KMS-11 (cell line): ENCODE measurements around the gene LEP.

Experiments
- H2AFZ ChIP-seq: fragments of 200-600 bp; sonication (generic); 2 replicates; pipeline ENCODE4 v1.6.1; 2016; ENCODE audit warnings: antibody characterized with exemption, mixed run types, low read depth
- H3K27ac ChIP-seq: fragments of 200-600 bp; sonication (generic); 2 replicates; pipeline ENCODE4 v1.6.1; 2016; ENCODE audit warnings: mild to moderate bottlenecking, mixed run types
- H3K27me3 ChIP-seq: fragments of 200-600 bp; sonication (generic); 2 replicates; pipeline ENCODE4 v1.6.1; 2017; ENCODE audit warnings: mild to moderate bottlenecking, low read depth, mixed run types, moderate library complexity; ENCODE audit not compliant: insufficient read depth
- H3K36me3 ChIP-seq: fragments of 200-600 bp; sonication (generic); 2 replicates; pipeline ENCODE4 v1.6.1; 2017; ENCODE audit warnings: mild to moderate bottlenecking, mixed run types; ENCODE audit not compliant: insufficient read depth
- H3K4me1 ChIP-seq: fragments of 200-600 bp; sonication (generic); 2 replicates; pipeline ENCODE4 v1.6.1; 2016; ENCODE audit warnings: mild to moderate bottlenecking, low read depth, mixed run types; ENCODE audit not compliant: poor library complexity, severe bottlenecking
- H3K4me2 ChIP-seq: fragments of 200-600 bp; sonication (generic); 2 replicates; pipeline ENCODE4 v1.7.0; 2016; ENCODE audit warnings: mild to moderate bottlenecking, mixed run types
- H3K4me3 ChIP-seq: fragments of 200-600 bp; sonication (generic); IDR thresholded peaks from 2 replicates; pipeline ENCODE4 v1.6.1; 2017; ENCODE audit warnings: low read depth, low read length, mixed read lengths; ENCODE audit not compliant: insufficient read depth
- H3K79me2 ChIP-seq: fragments of 200-600 bp; sonication (generic); 2 replicates; pipeline ENCODE4 v1.6.1; 2016; ENCODE audit warnings: low read depth, mixed run types; ENCODE audit not compliant: insufficient read depth
- H3K9ac ChIP-seq: fragments of 200-600 bp; sonication (generic); 2 replicates; pipeline ENCODE4 v1.6.1; 2016; ENCODE audit warnings: mild to moderate bottlenecking, mixed run types
- H4K20me1 ChIP-seq: fragments of 200-600 bp; sonication (generic); 2 replicates; pipeline ENCODE4 v1.6.1; 2016; ENCODE audit warnings: mild to moderate bottlenecking, mixed run types; ENCODE audit not compliant: insufficient read depth
- CTCF ChIP-seq: fragments of 200-600 bp; sonication (generic); conservative IDR thresholded peaks from 2 replicates; pipeline ENCODE4 v1.6.1; 2017; ENCODE audit warnings: low read depth, mild to moderate bottlenecking, antibody characterized with exemption, low read length, moderate library complexity, mixed read lengths

Gene LEP

GRCh38 chr7:128205068-128205467 lies 36.0 kb upstream of the LEP start:
- Histone ChIP-seq H3K4me3 (no peak overlapping the region), H3K27ac (no peak overlapping the region), H3K4me2 (no peak overlapping the region), H3K27me3 (no peaks in the 10 kb centered on the region; the same call in 1 of the 2 replicates), H2AFZ (no peak overlapping the region), H3K9ac (no peak overlapping the region), H3K4me1 (peaks cover 4% of the 10 kb centered on the region), H3K79me2 (no peaks in the 10 kb centered on the region), H3K36me3 (no peaks in the 10 kb centered on the region), H4K20me1 (no peaks in the 10 kb centered on the region)
- no peak for TF ChIP-seq CTCF

GRCh38 chr7:128206017-128206746 lies 34.9 kb upstream of the LEP start:
- no peaks in the 10 kb centered on the region for H4K20me1 ChIP-seq
- H3K4me3 ChIP-seq: no peak overlapping the region
- H3K27ac ChIP-seq: no peak overlapping the region
- H3K4me1 ChIP-seq: peaks cover 4% of the 10 kb centered on the region
- no peak overlapping the region for H2AFZ ChIP-seq
- H3K9ac ChIP-seq: no peak overlapping the region
- no peak for TF ChIP-seq CTCF
- H3K27me3 ChIP-seq: no peaks in the 10 kb centered on the region; the same call in 1 of the 2 replicates
- H3K79me2 ChIP-seq: no peaks in the 10 kb centered on the region
- H3K36me3 ChIP-seq: no peaks in the 10 kb centered on the region
- no peak overlapping the region for H3K4me2 ChIP-seq

- Histone ChIP-seq H3K9ac (no peak overlapping the region), H3K4me1 (peaks cover 4% of the 10 kb centered on the region), H3K79me2 (no peaks in the 10 kb centered on the region), H3K4me2 (no peak overlapping the region), H3K4me3 (no peak overlapping the region), H3K27me3 (no peaks in the 10 kb centered on the region; the same call in 1 of the 2 replicates), H4K20me1 (no peaks in the 10 kb centered on the region), H3K36me3 (no peaks in the 10 kb centered on the region), H3K27ac (no peak overlapping the region), H2AFZ (no peak overlapping the region)
- no peak for TF ChIP-seq CTCF
Measured at GRCh38 chr7:128206747-128207500, 34.2 kb upstream of the LEP start.

- H2AFZ ChIP-seq: no peak overlapping the region
- H3K9ac ChIP-seq: no peak overlapping the region
- no peaks in the 10 kb centered on the region; the same call in 1 of the 2 replicates for H3K27me3 ChIP-seq
- H3K4me2 ChIP-seq: no peak overlapping the region
- H3K27ac ChIP-seq: no peak overlapping the region
- no peaks in the 10 kb centered on the region for H3K36me3 ChIP-seq
- H3K79me2 ChIP-seq: no peaks in the 10 kb centered on the region
- H3K4me1 ChIP-seq: peaks cover 4% of the 10 kb centered on the region
- TF ChIP-seq CTCF: no peak
- H3K4me3 ChIP-seq: no peak overlapping the region
- H4K20me1 ChIP-seq: no peaks in the 10 kb centered on the region
Measured at GRCh38 chr7:128207609-128208008, 33.5 kb upstream of the LEP start.
